Nucleus accumbens (tissue), 56 donors: Measurements from ENCODE around the gene DLX6.

ENCODE experiments used
- DNase-seq, 56 donors: peaks; one replicate each; lab custom pipeline; 2025; lab: John Stamatoyannopoulos, UW

The DLX6 gene

GRCh38 chr7:97009753-97010732 is 4.7 kb downstream of the DLX6 start:
- no peak for DNase-seq

- DNase-seq = no peak
These were observed 5.8 kb downstream of the DLX6 start for GRCh38 chr7:97011104-97011503.

- no peak for DNase-seq
These were observed 6.4 kb downstream of the DLX6 start for GRCh38 chr7:97011536-97012364.

GRCh38 chr7:97012365-97013133 is 7.2 kb downstream of the DLX6 start:
- DNase-seq = no peak

- DNase-seq = peak in 1 of 56 donors; percentile 30
These were observed 7.9 kb downstream of the DLX6 start for GRCh38 chr7:97013134-97013844.

GRCh38 chr7:97013845-97014134 is 8.4 kb downstream of the DLX6 start:
- DNase-seq = no peak

GRCh38 chr7:97014145-97014750 is 8.9 kb downstream of the DLX6 start:
- no peak for DNase-seq

GRCh38 chr7:97015279-97015678 is 9.9 kb downstream of the DLX6 start:
- DNase-seq = no peak

- no peak for DNase-seq
These were observed 10.5 kb downstream of the DLX6 start for GRCh38 chr7:97015756-97016380.

- peak in 5 of 56 donors; percentile 39 to 58 (median 51) for DNase-seq
These were observed 11.2 kb downstream of the DLX6 start for GRCh38 chr7:97016381-97017191.

- no peak for DNase-seq
These were observed 12.1 kb downstream of the DLX6 start for GRCh38 chr7:97017192-97018125.

GRCh38 chr7:97018126-97018601 is 12.8 kb downstream of the DLX6 start:
- no peak for DNase-seq

GRCh38 chr7:97018791-97019531 is 13.6 kb downstream of the DLX6 start:
- DNase-seq = peak in 1 of 56 donors; percentile 20

GRCh38 chr7:97019710-97020225 is 14.4 kb downstream of the DLX6 start:
- peak in 1 of 56 donors; percentile 52 for DNase-seq

- DNase-seq = no peak
These were observed 15.2 kb downstream of the DLX6 start for GRCh38 chr7:97020601-97020995.
